Measurements from ENCODE around the gene SLF2. TPM values are rescaled to one million over a fixed set of nuclear protein-coding genes. Genes with fewer than 3 reads are reported as not detected.

The SLF2 gene
- total RNA-seq, 1 donor from 2014 or later: 35.2 TPM

DNA sequence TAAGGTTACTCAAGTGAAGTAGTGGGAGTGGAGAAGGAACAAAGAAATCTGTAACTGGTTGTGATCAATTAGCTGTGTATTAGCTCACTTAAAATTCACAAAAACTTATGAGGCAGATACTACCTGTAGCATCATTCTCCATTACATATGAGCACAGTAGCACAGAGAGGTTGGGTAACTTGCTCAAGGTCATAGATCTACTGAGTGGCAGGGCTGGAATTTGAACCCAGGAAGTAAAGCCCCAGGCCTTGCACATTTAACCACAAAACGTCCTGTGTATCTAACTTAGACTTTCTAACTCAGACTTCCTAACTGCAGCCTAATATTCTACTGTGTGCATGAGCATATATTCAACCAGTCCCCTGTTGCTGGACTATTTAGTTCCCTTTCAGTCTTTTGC, 5.6 kb upstream of the SLF2 start:
- DNase-seq: no peak

DNA sequence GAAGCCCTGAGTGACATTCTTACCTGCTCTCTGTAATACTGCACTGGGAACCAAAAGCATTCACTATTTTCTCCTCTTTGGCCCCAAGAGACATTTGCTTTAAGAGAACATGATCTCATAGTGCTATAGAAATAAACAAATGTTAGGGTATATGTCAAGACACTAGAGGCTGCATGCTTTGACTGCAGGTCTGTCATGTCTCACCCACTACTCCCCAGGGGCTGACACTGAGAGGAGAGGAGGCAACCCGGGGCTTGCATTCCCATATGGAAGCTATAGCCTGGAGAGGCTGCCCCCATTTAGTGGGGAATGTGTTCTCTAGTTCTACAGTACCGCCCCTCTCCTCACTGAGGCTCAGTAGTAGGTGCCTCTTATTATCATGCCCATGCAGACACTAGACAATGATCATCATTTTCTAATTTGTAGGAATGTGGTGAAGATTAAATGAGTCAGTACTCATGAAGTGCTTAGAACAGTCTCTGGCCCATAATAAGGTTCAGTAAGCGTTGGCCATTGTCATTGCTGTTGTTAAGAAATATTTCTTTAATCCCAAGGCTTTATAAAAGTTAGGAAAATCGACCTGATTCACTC, 4.9 kb upstream of the SLF2 start:
- DNase-seq: no peak

DNA sequence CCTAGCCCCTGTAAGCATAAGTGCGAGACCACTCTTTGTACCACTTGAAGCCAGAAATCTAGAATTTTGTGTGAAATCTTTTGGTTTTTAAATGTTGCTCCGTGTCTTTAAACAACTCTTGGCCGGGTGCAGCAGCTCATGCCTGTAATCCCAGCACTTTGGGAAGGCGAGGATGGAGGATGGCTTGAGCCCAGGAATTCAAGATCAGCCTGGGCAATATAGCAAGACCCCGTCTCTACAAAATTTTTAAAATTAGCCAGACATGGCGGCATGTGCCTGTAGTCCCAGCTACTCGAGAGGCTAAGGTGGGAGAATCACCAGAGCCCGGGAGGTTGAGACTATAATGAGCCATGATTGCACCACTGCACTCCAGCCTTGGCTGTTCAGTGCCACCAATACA, 4.4 kb upstream of the SLF2 start:
- DNase-seq: no peak

DNA sequence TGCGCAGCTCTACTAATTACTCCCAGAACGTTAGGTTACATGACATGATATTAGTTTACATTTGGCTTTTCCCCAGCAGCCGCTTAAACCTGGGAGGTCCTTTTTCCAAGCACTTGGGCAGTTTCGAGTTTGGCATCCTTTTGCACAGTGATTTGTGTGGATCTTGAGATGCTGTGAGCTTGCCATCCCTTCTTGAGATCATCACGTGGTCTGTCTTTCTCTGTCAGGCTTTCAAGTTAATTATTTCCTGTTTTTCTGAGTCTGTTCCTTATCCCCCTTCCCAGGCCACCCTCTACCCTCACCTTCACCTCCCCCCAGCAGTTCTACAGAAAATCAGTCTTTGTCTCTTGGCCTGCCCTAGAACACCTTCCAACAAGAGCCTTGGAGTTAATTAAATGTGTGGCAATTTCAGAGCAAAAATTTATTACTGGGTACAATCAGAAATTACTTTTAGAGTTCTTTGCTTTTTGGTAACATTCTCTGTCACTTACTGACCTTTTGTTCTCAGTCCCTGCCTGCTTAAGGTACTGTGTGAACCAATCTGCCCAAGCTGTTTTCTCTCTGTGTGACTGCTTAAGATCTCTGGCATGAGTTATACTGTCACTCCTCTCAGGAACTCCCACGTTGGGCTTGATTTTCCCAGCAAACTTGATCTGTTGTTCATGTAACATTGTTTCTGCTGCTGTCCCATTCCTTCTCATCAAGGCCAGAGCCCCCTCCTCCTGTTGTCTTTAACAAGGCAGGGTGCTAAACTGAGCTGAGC, 3.1 kb upstream of the SLF2 start:
- peak; percentile 54 for DNase-seq

DNA sequence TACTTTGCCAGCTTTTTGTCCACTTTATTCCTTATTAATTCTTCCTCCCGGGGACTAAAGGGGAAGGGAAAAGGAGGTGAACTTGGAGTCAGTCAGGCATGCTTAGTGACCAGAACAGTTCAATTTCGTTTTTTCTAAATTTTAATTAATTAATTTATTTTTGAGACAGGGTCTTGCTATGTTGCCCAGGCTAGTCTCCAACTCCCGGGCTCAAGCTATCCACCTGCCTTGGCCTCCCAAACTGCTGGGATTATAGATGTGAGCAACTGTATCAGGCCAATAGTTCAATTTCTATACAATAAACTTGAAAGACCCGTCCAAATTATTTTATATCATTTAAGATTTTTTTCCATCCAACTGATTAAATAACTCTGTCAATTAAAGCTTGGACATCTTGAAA, 1.3 kb upstream of the SLF2 start:
- no peak for DNase-seq

DNA sequence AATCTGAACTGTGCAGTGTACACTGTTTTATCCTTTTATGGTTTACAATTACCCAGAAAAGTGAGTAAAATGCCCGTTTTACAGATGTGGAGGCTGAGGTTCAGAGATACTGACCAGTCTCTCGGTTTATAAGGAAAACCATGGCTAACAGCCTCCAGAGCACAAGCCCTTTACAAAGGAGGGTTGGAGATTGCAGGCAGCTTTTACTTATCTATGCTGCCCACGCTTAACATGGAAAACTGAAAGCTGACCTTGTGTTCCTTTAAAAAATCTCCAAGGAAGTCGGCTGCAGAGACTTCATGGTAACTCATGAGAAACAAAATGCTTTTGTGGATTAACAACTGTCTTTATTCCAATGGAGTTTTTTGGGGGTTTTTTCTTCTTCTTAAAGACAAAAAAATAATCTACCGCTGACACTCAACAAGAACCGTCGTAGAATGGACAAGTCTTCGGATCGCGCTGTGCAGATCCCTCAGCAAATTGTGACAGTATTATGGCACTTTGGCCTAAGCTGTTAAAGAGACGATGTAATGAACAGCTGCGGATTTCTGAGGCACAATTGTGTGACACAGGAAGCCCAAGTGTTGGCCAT, 654 bp upstream of the SLF2 start:
- peak; percentile 37 for DNase-seq

DNA sequence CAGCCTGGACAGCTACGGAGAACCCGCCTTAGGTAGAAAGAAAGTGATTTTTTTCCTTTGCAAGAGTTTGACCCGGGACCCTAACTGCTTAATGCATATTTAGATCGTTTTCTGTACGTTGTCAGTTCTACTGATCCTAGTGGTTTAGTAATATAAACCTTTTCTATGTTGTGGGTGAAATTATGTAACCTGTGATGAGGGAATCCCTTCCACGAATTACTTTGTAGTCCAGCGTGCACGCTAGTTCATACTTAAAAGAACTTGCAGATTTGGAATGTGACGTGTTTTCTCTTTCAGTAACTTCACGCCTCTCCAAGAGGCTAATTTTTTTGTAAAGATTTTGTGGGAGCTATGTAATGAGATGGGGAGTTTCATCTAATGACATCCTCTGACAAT, 705 bp downstream of the SLF2 start:
- DNase-seq: peak; percentile 11

- DNase-seq: no peak
Measured at GRCh38 chr10:100917071-100917470, 4.3 kb downstream of the SLF2 start.

- DNase-seq: no peak
Measured at GRCh38 chr10:100923580-100923979, 10.8 kb downstream of the SLF2 start.

GRCh38 chr10:100927266-100927665, 14.5 kb downstream of the SLF2 start:
- peak; percentile 67 for DNase-seq

- DNase-seq: no peak
Measured at GRCh38 chr10:100928039-100928438, 15.3 kb downstream of the SLF2 start.

DNA sequence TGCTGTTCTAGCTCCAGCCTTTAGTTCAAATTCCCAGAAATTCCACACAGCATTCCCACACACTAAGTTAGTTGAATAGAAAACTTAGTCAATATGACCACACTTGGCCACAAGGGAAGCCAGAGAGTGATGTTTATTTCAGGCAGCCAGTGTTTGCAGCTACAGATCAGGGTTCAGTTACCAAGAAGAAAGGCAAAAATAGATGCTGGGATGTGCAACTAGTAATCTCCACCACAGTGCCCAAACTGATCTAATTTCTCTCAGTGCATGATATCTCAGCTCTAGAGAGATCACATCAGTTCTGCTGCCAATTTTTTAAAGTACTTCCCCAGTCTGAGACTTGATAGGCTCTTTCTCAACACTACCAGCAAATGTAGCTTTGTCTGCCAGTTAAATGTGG, 17.6 kb downstream of the SLF2 start:
- DNase-seq: no peak

DNA sequence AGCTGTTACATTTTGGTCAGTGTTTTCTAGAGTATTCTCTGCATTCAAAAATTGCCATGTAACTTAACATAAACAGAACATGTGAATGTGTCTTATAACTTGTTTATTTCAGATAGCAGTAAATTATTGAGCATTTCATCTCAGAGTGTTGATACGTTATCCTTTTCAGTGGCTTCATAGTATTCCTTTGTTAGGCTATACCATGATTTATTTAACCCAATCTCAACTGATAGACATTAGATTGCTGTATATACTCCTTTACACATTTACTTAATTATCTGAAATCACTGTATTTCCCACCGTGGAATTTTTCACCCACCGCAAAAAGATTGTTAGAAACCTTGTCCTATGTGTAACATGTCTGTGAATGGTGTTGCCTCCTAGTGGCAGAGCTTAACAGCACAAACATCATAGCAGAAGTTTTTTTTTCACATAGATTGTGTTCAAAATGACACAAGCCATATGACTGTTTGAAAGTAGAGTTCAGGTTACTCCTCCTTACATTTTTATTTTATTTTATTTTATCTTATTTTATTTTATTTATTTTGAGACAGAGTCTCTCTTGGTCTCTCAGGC, 21.4 kb downstream of the SLF2 start:
- peak; percentile 41 for DNase-seq

DNA sequence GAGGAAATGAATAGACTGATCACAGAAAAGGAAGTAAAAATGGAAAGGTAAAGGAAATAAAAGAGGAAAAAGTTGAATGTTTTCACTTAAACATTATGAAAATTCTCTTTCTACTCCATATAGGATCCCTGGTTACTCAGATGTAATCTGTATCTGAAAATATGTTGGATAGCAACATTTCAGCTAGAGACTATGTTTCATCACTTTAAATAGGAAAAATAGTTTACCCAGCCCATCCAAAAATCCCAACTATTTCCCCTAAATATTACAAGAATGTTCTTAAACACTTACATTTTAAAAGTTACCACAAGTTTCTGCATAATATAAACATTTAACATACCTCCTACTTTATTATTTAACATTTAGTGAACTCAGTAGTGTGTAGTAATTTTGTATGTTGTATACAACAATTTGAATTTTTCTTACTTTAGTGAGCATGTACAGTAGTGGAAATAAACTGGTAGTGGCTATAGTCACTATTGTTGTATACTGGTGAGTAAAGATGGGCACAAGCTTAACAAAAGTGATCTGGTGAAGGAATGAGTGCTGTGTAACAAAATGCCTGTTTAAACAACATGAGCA, 27.1 kb downstream of the SLF2 start:
- no peak for DNase-seq

DNA sequence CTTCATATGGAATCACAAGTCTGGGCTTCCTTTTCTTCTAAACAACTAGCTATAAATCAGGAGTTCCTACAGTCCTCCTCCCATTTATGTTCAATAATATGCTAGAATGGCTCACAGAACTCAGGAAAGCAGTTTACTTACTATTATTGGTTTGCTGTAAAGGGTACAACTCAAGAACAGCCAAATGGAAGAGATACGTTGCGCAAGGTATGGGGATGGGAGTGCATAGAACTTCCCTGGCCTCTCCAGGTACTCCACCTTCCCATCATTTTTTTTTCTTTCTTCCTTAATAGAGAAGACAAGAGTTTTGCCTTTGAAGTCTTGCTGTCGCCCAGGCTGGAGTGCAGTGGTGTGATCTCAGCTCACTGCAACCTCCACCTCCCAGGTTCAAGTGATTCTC, 29.5 kb downstream of the SLF2 start:
- DNase-seq: no peak

GRCh38 chr10:100943508-100943907, 30.7 kb downstream of the SLF2 start:
- DNase-seq: no peak

- no peak for DNase-seq
Measured at GRCh38 chr10:100945754-100946153, 33.0 kb downstream of the SLF2 start.

DNA sequence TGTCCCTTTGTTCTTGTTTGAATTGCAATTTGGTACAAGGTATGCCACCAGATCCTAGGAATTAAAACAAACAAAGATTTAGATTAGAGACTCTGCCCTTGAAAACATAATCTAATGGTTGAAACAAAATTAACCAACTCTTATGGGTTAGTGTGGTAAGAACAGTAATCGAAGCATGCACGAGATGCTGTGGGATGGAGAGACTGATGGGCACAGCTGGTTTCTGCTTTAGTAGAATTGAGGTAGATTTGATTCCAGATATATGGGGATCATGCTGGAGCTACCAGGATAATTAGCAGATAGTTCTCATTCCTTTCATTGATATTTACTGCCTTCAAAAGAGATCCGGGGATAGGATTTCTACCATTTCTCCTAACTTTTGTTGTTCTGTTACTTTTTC, 36.2 kb downstream of the SLF2 start:
- DNase-seq: no peak

- no peak for DNase-seq
Measured at GRCh38 chr10:100960251-100960650, 47.5 kb downstream of the SLF2 start.

GRCh38 chr10:100962351-100963080, 49.8 kb downstream of the SLF2 start:
- DNase-seq: no peak

- DNase-seq: no peak
Measured at GRCh38 chr10:100963826-100964225, 51.1 kb downstream of the SLF2 start.

DNA sequence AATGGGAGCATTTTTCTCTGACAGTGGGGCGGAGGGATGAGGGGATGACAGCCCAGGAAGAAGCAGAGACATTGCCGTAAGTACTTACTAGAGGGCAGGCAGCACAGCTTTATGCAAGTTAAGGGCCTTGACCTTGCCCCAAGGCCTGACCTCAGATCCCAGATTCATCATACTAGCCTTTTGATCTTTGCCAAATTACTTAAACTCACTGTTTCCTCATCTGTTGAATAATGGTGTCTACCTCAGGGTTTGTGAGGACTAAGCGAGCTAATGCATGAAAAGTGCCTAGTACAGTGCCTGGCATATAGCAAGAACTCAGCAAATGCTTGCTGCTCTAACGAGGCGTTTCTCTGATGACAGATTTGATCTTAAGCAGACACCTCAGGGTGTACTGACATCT, 53.1 kb downstream of the SLF2 start:
- DNase-seq: no peak

DNA sequence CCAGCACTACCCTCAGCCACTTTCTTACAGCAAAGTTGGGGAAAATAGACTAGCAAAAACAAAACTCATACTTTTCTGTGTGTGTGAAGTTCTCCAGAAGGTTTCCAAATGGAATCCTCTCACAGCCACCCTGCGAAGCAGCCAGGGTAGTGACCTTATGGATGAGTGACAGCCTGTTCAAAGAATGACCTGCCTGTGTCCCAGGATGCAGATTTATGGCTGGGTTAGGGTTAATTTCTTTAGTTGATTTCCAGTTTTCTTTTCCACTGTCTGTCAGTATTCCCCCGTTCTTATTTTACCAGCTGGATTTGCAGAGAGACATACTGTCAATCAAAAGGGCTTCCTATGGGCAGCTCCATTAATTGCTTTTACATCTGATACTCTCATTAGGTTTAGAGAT, 54.1 kb downstream of the SLF2 start:
- DNase-seq: no peak
